HepG2 (cell line): Measurements from ENCODE around the gene CTNNA3.

Experiments used
- ETV5 ChIP-seq: IDR thresholded peaks from 2 replicates; pipeline ENCODE4 v1.6.1; 2018; ENCODE audit warnings: missing biosample characterization, missing genetic modification reagents, inconsistent platforms, borderline replicate concordance
- FOXA1 ChIP-seq, 2 experiments: fragments of 450-650 bp in 1 of 2; sonication (generic) in 1 of 2; formaldehyde crosslinking in 1 of 2; IDR thresholded peaks; 2 replicates each; pipeline versions ENCODE4 v1.4.0 to v1.6.1; 2016 to 2020; ENCODE audit warnings: missing genetic modification reagents in 1 of 2
- HNF4G ChIP-seq, 2 experiments: sonication (generic) in 1 of 2; formaldehyde crosslinking in 1 of 2; IDR thresholded peaks; 2 replicates each; pipeline versions ENCODE4 v1.4.0 to v1.6.1; 2011 to 2020; ENCODE audit warnings: borderline replicate concordance in 2 of 2, low read depth in 2 of 2, mild to moderate bottlenecking in 2 of 2, low read length in 1 of 2, missing genetic modification reagents in 1 of 2, moderate library complexity in 1 of 2
- MAFK ChIP-seq, 2 experiments: IDR thresholded peaks in 1 of 2; conservative IDR thresholded peaks in 1 of 2; 2 replicates each; pipeline ENCODE4 v1.6.1; 2011; ENCODE audit warnings: improper control_type of control experiment in 2 of 2, low read length in 2 of 2
- NR1H2 ChIP-seq: sonication (generic); formaldehyde crosslinking; IDR thresholded peaks from 2 replicates; pipeline ENCODE4 v1.8.1; 2022; ENCODE audit warnings: low read depth, missing genetic modification reagents, borderline replicate concordance
- POLR2A ChIP-seq, 2 experiments: IDR thresholded peaks; 2 replicates each; pipeline ENCODE4 v1.6.1; 2011; ENCODE audit warnings: low read depth in 2 of 2, low read length in 2 of 2, mild to moderate bottlenecking in 1 of 2, moderate library complexity in 1 of 2; ENCODE audit not compliant: insufficient read depth in 1 of 2
- POLR2AphosphoS5 ChIP-seq: IDR thresholded peaks from 2 replicates; pipeline ENCODE4 v1.6.1; 2012; ENCODE audit warnings: low read depth, low read length
- RERE ChIP-seq: IDR thresholded peaks from 2 replicates; pipeline ENCODE4 v1.6.1; 2016; ENCODE audit warnings: low read depth, missing genetic modification reagents, missing compliant biosample characterization
- ZHX2 ChIP-seq, 2 experiments: sonication (generic) in 1 of 2; formaldehyde crosslinking in 1 of 2; IDR thresholded peaks; 2 replicates each; pipeline versions ENCODE4 v1.6.1 to v1.9.0; 2014 to 2022; ENCODE audit warnings: antibody characterized with exemption in 1 of 2, borderline replicate concordance in 1 of 2, inconsistent platforms in 1 of 2, low read depth in 1 of 2, missing genetic modification reagents in 1 of 2
- ZNF747 ChIP-seq: sonication (generic); formaldehyde crosslinking; IDR thresholded peaks from 2 replicates; pipeline ENCODE4 v1.8.1; 2023; ENCODE audit warnings: missing genetic modification reagents, mild to moderate bottlenecking, borderline replicate concordance

GRCh38 chr10:67268146-67268545 is 427.8 kb downstream of the CTNNA3 start:
- no peak for TF ChIP-seq POLR2AphosphoS5
- TF ChIP-seq MAFK (conservative IDR thresholded peaks at IDR 0.05 in 1 of 2, IDR thresholded peaks at IDR 0.05 in 1 of 2; ENCODE audit: low read length in 2 of 2) = no peak
- TF ChIP-seq ZHX2 (IDR thresholded peaks at IDR 0.05; ENCODE audit: low read depth) = no peak
- TF ChIP-seq ZHX2 (CRISPR knock-in tag; IDR thresholded peaks at IDR 0.05; ENCODE audit: borderline replicate concordance) = no peak
- TF ChIP-seq HNF4G (IDR thresholded peaks at IDR 0.05; ENCODE audit: borderline replicate concordance, low read depth, low read length) = no peak
- TF ChIP-seq HNF4G (CRISPR knock-in tag; IDR thresholded peaks at IDR 0.05; ENCODE audit: borderline replicate concordance, low read depth) = no peak
- no peak for TF ChIP-seq NR1H2 (CRISPR knock-in tag)
- TF ChIP-seq ZNF747 = no peak
- TF ChIP-seq ETV5 (CRISPR knock-in tag) = no peak
- TF ChIP-seq FOXA1 (IDR thresholded peaks at IDR 0.05) = no peak
- no peak for TF ChIP-seq FOXA1 (CRISPR knock-in tag; IDR thresholded peaks at IDR 0.05)
- no peak for TF ChIP-seq RERE
- no peak for TF ChIP-seq POLR2A (IDR thresholded peaks at IDR 0.05; ENCODE audit: insufficient read depth in 1 of 2, low read depth in 2 of 2, low read length in 2 of 2)
